T-cell (primary cell): ENCODE measurements around the gene TNS1. TPM values are rescaled to one million over a fixed set of nuclear protein-coding genes. Genes with fewer than 3 reads are reported as not detected.
"Not testable (repeated sequence)": the region's sequence is repeated elsewhere in the genome, so short reads cannot be mapped to it uniquely, and the experiment has no call there.

ENCODE experiments used
- ATAC-seq, 4 experiments: fragments of 200-7000 bp in 3 of 4; fragments of 150-1000 bp in 1 of 4; cut with Tn5 transposase; replicated peaks in 1 of 4; 1 replicate in 3 of 4; 2 replicates in 1 of 4; pipeline ENCODE4 v1.10.0; 2021; ENCODE audit warnings: moderate library complexity in 3 of 4, mild to moderate bottlenecking in 2 of 4, moderate number of reproducible peaks in 1 of 4
- CTCF ChIA-PET, 2 donors: fragments of 300-600 bp; sonication (Branson Sonifier 250); formaldehyde crosslinking; loops; one replicate each; lab custom pipeline; 2022; ENCODE audit warnings: antibody characterized with exemption in 2 of 2; lab: Charles Lee
- POLR2A ChIA-PET, 2 donors: fragments of 300-600 bp; sonication (Branson Sonifier 250); formaldehyde crosslinking; loops; one replicate each; lab custom pipeline; 2022; ENCODE audit warnings: antibody characterized with exemption in 2 of 2; lab: Charles Lee
- DNase-seq, 35 experiments: peaks; one replicate each; pipeline versions ENCODE4 v3.0.0 to v3.0.0-alpha.2; 2013 to 2023
- H3K27ac ChIP-seq: one replicate; pipeline ENCODE4 v1.5.1; 2013; ENCODE audit warnings: low read length
- H3K27me3 ChIP-seq, 2 experiments: replicated peaks in 1 of 2; 1 replicate in 1 of 2; 2 replicates in 1 of 2; pipeline versions ENCODE4 v1.6.1 to v1.7.0; 2013; ENCODE audit warnings: low read length in 1 of 2, mixed read lengths in 1 of 2; ENCODE audit not compliant: control insufficient read depth in 2 of 2, insufficient read depth in 2 of 2; ENCODE audit errors: extremely low read depth in 1 of 2
- H3K36me3 ChIP-seq, 2 donors: 1 replicate in 1 of 2; 2 replicates in 1 of 2; pipeline versions ENCODE4 v1.6.1 to v1.7.0; 2013; ENCODE audit warnings: low read length in 1 of 2; ENCODE audit not compliant: control insufficient read depth in 2 of 2, insufficient read depth in 1 of 2; ENCODE audit errors: extremely low read depth in 1 of 2
- H3K4me1 ChIP-seq, 2 experiments: 1 replicate in 1 of 2; 2 replicates in 1 of 2; pipeline versions ENCODE4 v1.6.1 to v1.7.0; 2013; ENCODE audit warnings: low read length in 2 of 2, mixed read lengths in 1 of 2; ENCODE audit not compliant: insufficient read depth in 2 of 2, control insufficient read depth in 1 of 2; ENCODE audit errors: extremely low read depth in 1 of 2
- H3K4me3 ChIP-seq, 2 donors: 1 replicate in 1 of 2; 2 replicates in 1 of 2; pipeline versions ENCODE4 v1.5.1 to v1.7.0; 2013; ENCODE audit warnings: mild to moderate bottlenecking in 2 of 2, low read length in 1 of 2, moderate library complexity in 1 of 2; ENCODE audit not compliant: control insufficient read depth in 1 of 2; ENCODE audit errors: extremely low read depth in 1 of 2
- H3K9me3 ChIP-seq: 2 replicates; pipeline ENCODE4 v1.7.0; 2013
- H3K27ac Mint-ChIP-seq, 2 donors: one replicate each; pipeline ENCODE4 v1.8.0; 2020 to 2021; ENCODE audit warnings: mild to moderate bottlenecking in 2 of 2, mixed read lengths in 2 of 2
- H3K27me3 Mint-ChIP-seq, 2 donors: one replicate each; pipeline ENCODE4 v1.8.0; 2021 to 2022; ENCODE audit warnings: mixed read lengths in 2 of 2
- H3K36me3 Mint-ChIP-seq: one replicate; pipeline ENCODE4 v1.8.0; 2021; ENCODE audit warnings: mixed read lengths
- H3K4me1 Mint-ChIP-seq, 3 donors: one replicate each; pipeline ENCODE4 v1.8.0; 2020 to 2022; ENCODE audit warnings: mixed read lengths in 3 of 3, mild to moderate bottlenecking in 1 of 3
- H3K4me3 Mint-ChIP-seq, 3 donors: one replicate each; pipeline ENCODE4 v1.8.0; 2020 to 2022; ENCODE audit warnings: mild to moderate bottlenecking in 3 of 3, mixed read lengths in 3 of 3, moderate library complexity in 3 of 3
- H3K9me3 Mint-ChIP-seq, 3 donors: one replicate each; pipeline ENCODE4 v1.8.0; 2020 to 2022; ENCODE audit warnings: mixed read lengths in 3 of 3
- WGBS: methylation state at CpG from one replicate; pipeline ENCODE4 v1.1.5; 2013; ENCODE audit warnings: missing lambda C conversion rate; ENCODE audit not compliant: insufficient coverage; 5-methylcytosine and 5-hydroxymethylcytosine counted together
- total RNA-seq, 35 experiments: library from RNA in 6 of 35; stranded (reverse) in 6 of 35; fragments of 120-200 nt in 1 of 35; gene quantifications; one replicate each; pipeline versions ENCODE4 v1.2.1 to v1.2.4 and lab custom pipeline; 2013 to 2026

TNS1 gene
- total RNA-seq, 5 donors from 2014 or later (not counting 1 experiment from before 2014, with no cell fraction given) = 0.28 to 2.1 (median 1.3) TPM

DNA sequence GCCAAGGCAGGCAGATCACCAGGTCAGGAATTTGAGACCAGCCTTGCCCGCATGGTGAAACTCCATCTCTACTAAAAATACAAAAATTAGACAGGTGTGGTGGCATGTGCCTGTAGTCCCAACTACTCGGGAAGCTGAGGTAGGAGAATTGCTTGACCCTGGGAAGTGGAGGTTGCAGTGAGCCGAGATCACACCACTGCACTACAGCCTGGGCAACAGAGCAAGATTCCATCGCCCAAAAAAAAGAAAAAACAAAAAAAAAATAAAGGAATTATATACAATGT, 16.0 kb upstream of the TNS1 start:
- H3K4me1 ChIP-seq, CTCF ChIA-PET, H3K4me3 ChIP-seq, H3K9me3 Mint-ChIP-seq, H3K36me3 ChIP-seq, H3K36me3 Mint-ChIP-seq, H3K9me3 ChIP-seq, ATAC-seq, POLR2A ChIA-PET, H3K27ac Mint-ChIP-seq, DNase-seq, H3K4me1 Mint-ChIP-seq, H3K27ac ChIP-seq, H3K4me3 Mint-ChIP-seq: not testable (repeated sequence)
- no CpG with 5 or more reads among the region's 4 CpGs for WGBS
- peaks cover 5 to 13% of the 10 kb centered on the region in 2 donors for H3K27me3 Mint-ChIP-seq
- peaks cover 0 to 34% of the 10 kb centered on the region in 2 experiments for H3K27me3 ChIP-seq

DNA sequence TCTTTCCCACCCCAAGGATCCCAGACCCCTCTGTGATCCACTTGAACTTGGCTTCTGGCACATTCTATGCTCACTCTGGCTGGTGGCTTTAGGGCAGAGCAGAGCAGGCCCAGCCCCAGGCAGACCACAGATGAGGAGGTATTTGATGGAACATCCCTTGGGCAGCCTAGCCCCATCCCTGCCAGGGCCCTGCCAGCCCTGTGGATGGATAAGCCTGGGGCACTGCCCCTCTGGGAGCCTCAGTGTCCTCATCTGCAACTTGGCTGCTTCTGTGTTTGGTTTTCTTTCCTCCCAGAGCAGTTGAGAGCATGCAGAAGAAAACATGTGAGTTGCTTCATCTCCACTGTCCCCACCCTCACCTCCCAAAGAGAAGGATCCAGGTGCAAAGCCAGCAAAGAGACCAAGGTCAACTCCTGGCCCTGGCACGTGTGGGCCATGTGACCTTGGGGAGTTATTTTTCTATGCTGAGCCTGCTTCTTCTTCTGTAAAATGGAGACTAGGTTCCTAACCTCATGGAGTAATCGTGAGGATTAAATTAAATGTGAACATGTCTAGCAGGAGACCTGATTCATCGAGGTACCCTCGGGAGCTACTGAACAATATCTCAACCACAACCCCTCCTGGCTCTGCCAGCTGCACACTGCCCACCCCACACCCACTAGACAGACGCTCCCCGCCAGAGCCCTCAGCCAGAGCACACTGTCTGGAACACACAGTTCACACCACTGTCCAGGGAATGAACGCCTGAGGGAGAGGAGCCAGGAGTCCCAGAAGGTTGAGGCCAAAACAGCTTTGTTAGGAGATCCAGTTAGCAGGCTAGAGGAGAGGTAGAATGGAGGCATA, 14.6 kb upstream of the TNS1 start:
- WGBS = no CpG with 5 or more reads among the region's 7 CpGs
- DNase-seq (no peak), ATAC-seq (no peak)
- H3K9me3 ChIP-seq = no peaks in the 10 kb centered on the region
- no peak overlapping the region for H3K27ac ChIP-seq
- no peaks in the 10 kb centered on the region for H3K4me1 Mint-ChIP-seq
- H3K27me3 ChIP-seq = peaks cover 0 to 44% of the 10 kb centered on the region in 2 experiments
- H3K27me3 Mint-ChIP-seq = peaks cover 9 to 26% of the 10 kb centered on the region in 2 donors
- no peaks in the 10 kb centered on the region for H3K9me3 Mint-ChIP-seq
- POLR2A ChIA-PET = no interaction called here
- H3K36me3 Mint-ChIP-seq = no peaks in the 10 kb centered on the region
- no peak overlapping the region for H3K4me3 Mint-ChIP-seq
- CTCF ChIA-PET = no interaction called here
- H3K4me1 ChIP-seq = no peaks in the 10 kb centered on the region
- H3K36me3 ChIP-seq = no peaks in the 10 kb centered on the region
- no peak overlapping the region for H3K4me3 ChIP-seq
- no peak overlapping the region for H3K27ac Mint-ChIP-seq

DNA sequence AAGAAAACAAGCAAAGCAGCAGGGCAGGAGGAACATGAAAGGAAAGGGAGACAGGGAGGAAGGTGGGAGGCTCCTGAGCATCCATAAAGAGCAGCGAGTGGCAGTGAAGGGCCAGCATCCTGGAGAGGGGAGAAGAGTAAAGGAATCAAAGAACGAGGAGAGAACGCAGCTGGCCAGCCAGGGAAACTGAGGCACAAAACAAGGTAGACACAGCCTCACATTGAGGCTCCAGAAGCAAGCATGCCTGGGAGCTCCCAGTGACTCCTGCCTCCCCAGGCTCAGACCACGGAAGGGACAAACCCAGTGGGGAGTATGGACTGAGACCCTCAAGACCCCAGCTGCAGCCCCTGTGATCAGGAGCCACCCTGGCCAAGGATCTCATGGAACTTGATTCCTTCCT, 14.0 kb upstream of the TNS1 start:
- H3K4me3 ChIP-seq = no peak overlapping the region
- 94% methylated on average over 2 of the region's 4 CpGs for WGBS
- H3K27ac Mint-ChIP-seq = no peak overlapping the region
- ChIA-PET CTCF (no interaction called here), POLR2A (no interaction called here)
- DNase-seq = no peak
- H3K36me3 Mint-ChIP-seq = no peaks in the 10 kb centered on the region
- H3K9me3 Mint-ChIP-seq = no peaks in the 10 kb centered on the region
- H3K27me3 ChIP-seq = peaks cover 0 to 49% of the 10 kb centered on the region in 2 experiments
- no peaks in the 10 kb centered on the region for H3K9me3 ChIP-seq
- H3K36me3 ChIP-seq = no peaks in the 10 kb centered on the region
- no peak for ATAC-seq
- no peak overlapping the region for H3K4me3 Mint-ChIP-seq
- no peak overlapping the region for H3K27ac ChIP-seq
- no peaks in the 10 kb centered on the region for H3K4me1 Mint-ChIP-seq
- H3K4me1 ChIP-seq = no peaks in the 10 kb centered on the region
- peaks cover 13 to 31% of the 10 kb centered on the region in 2 donors for H3K27me3 Mint-ChIP-seq

DNA sequence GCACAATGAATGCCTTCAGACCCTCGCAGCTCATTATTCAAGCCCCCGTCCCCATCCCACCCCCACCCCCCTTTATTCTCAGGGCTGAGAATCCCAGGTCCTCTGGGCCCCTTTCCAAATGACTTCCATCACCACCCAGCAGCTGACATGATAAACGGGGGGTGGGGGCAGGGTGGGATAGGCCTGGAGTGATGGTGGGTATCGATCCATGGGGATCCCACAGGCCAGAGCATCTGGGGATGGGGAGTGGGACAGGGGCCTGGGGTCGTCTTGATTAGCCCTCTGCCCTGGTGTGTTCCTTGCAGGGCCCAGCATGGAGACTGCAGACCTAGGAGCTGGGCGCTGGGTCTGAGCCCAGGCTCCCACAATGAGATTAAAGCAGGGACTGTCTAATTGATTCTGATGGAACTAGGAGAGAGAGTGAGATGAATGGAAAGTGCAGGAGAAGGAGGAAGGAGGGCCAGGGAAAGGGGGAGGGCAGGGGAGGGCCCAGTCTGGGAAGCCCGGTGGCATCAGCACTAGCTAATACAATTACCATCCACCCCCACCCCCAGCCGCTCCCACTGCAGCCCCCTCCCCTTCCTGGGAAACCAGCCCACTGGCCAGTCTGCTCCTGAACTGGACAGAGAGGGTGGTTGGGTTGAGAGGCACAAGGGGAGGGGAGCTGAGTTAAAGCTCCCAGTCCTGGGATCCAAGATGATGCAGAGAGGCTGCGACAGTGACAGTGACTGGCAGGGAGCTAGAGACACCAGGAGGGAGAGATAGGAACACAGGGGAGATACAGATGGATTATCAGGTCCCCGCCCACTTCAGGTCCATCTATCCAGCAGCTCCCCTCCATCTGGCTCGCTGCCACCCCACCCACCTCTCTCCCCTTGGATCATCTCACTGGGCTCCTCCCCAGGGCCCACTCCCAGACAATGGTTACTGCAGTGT, 13.1 kb upstream of the TNS1 start:
- Histone ChIP-seq H3K4me1 (peaks cover 0 to 3% of the 10 kb centered on the region in 2 experiments), H3K27ac (no peak overlapping the region), H3K4me3 (no peak overlapping the region), H3K36me3 (no peaks in the 10 kb centered on the region), H3K27me3 (peaks cover 0 to 58% of the 10 kb centered on the region in 2 experiments), H3K9me3 (no peaks in the 10 kb centered on the region)
- ChIA-PET POLR2A (interaction anchor here in 1 of 2 donors (0.6 kb wide), 1 partner anchor 53 kb away, joined by 3 read pairs; no protein-coding TSS in a partner anchor), CTCF (interaction anchor here in 1 of 2 donors (0.5 kb wide), 1 partner anchor 1113 kb away, joined by 3 read pairs; no protein-coding TSS in a partner anchor)
- Mint-ChIP-seq H3K27me3 (peaks cover 19 to 39% of the 10 kb centered on the region in 2 donors), H3K4me1 (peaks cover 1 to 3% (median 3%) of the 10 kb centered on the region in 3 donors), H3K27ac (no peak overlapping the region), H3K9me3 (no peaks in the 10 kb centered on the region), H3K36me3 (no peaks in the 10 kb centered on the region), H3K4me3 (no peak overlapping the region)
- DNase-seq (no peak), ATAC-seq (no peak)
- 45% methylated on average over 2 of the region's 11 CpGs for WGBS

DNA sequence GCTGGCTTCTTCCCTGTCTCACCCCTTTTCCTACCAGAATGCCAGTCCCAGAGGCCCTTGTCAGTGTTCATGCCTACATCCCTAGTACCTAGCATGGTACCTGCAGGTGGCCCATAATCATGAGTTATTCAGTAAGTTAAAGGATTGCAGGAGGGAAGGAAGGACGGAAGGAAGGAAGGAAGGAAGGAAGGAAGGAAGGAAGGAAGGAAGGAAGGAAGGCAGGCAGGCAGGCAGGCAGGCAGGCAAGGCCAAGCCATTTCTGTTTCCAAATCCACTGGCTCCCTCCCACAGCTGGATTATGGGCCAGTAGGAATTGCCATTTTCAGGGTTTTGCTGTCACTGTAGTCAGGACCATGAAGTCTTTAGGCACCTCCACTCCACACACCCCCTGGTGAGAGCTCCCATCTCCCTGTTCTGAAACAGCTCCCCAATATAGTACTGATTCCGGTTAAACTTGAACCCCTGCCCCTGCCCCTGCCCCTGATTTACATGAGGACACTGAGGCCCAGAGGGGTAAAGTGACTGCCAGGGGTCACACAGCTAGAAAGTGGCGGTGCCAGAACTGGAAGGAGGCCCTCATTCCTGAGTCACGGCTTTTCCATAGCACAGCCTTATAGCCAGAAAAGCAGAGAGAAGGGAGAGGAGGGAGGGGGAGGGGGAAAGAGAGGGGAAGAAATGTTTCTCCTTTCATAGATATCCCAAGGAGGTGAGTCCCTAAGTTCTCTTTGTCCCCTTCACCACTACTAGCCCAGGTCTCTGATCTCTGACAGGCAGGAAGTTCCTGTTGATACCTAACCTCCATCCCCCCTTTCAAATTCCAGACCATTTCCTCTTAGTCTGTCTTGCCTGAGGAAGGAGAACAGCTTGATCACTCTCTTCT, 12.2 kb upstream of the TNS1 start:
- no CpG with 5 or more reads among the region's 4 CpGs for WGBS
- Mint-ChIP-seq H3K9me3 (no peaks in the 10 kb centered on the region), H3K27ac (no peak overlapping the region), H3K27me3 (peaks cover 21 to 42% of the 10 kb centered on the region in 2 donors), H3K36me3 (no peaks in the 10 kb centered on the region), H3K4me3 (no peak overlapping the region), H3K4me1 (peaks cover 4 to 6% (median 6%) of the 10 kb centered on the region in 3 donors)
- H3K4me1 ChIP-seq = peaks cover 0 to 11% of the 10 kb centered on the region in 2 experiments
- POLR2A ChIA-PET = no interaction called here
- no peak for ATAC-seq
- H3K36me3 ChIP-seq = no peaks in the 10 kb centered on the region
- DNase-seq = no peak
- peaks cover 0 to 64% of the 10 kb centered on the region in 2 experiments for H3K27me3 ChIP-seq
- no peaks in the 10 kb centered on the region for H3K9me3 ChIP-seq
- no peak overlapping the region for H3K27ac ChIP-seq
- no peak overlapping the region for H3K4me3 ChIP-seq
- CTCF ChIA-PET = interaction anchor here in 1 of 2 donors (0.5 to 0.7 kb wide), 2 partner anchors 1114 to 1589 kb away, joined by 3 to 6 read pairs; no protein-coding TSS in a partner anchor
